Central memory CD4-positive, alpha-beta T cell (primary cell): ENCODE data around the gene SCYL3.
A peak's percentile ranks its signal among the peaks of the same experiment; 100 is the strongest.
"Not testable (repeated sequence)": the region's sequence is repeated elsewhere in the genome, so short reads cannot be mapped to it uniquely, and the experiment has no call there.

ENCODE experiments used
- DNase-seq: peaks from one replicate; pipeline ENCODE4 v3.0.0; 2022

The SCYL3 gene

DNA sequence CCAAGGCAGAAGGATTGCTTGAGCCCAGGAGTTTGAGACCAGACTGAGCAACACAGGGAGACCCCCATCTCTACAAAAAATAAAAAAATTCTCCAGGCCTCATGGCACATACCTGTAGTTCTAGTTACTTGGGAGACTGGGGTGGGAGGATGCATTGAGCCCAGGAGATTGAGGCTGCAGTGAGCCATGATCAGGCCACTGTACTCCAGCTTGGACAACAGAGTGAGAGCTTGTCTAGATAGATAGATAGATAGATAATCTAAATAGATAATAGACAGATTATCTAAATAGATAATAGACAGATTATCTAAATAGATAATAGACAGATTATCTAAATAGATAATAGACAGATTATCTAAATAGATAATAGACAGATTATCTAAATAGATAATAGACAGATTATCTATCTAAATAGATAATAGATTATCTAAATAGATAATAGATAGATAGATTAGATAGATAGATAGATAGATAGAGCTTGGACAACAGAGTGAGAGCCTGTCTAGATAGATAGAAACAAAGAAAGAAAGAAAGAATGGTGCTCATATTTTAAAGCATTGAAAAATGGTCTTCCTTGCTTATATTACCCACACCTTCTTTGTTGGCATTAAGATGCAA, 82.2 kb downstream of the SCYL3 start:
- not testable (repeated sequence) for DNase-seq

DNA sequence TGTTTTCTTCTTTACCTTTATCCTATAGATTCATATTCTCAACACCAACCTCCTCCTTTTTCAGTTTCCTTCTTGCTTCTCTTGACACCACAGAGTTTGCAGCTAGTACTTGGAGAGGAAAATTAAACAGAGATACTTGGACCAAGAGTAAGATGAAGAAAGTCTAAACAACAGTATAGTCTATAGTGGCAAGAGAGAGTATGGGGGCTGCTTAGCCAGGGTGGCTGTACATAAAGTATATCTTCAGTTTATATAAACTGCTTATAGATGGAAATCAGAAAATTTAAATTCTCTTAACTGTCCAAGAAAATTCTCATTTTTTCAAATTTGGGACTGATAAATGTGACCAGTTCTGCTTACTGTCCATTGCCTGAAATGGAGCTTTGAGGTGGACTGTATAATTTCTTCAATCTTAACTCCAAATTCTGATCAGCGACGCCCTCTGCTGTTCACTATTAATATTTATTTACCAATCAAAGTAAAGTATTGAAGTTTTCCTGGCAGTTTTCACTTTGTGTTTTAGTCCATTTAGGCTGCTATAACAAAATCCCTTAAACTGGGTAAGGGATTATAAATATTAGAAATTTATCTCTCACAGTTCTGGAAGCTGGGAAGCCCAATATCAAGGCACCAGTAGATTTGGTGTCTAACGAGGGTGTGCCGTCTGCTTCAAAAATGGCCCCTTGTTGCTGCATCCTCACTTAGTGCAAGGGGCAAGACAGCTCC, 84.2 kb downstream of the SCYL3 start:
- DNase-seq, result peak; percentile 21

GRCh38 chr1:169804941-169805340, 88.8 kb downstream of the SCYL3 start:
- no peak for DNase-seq

DNA sequence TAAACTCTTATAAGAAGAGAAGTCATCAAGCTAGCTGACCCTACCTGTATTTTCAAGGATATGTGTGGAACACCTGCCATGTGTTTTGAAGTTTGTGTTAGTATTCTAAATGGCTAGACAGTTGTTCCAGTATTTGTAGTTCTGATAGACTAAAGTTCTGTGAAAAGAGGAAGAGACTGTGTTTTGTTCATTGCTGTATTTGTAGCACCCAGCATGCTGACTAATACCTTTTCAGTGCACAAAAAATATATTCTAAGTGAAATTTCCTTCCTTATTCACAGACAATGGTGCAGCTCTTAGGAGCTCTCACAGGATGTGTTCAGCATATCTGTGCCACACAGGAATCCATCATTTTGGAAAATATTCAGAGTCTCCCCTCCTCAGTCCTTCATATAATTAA, 90.8 kb downstream of the SCYL3 start:
- DNase-seq, result no peak
